ENCODE data around the gene SKIC8. TPM values are rescaled to one million over a fixed set of nuclear protein-coding genes. Genes with fewer than 3 reads are reported as not detected.

The SKIC8 gene
- 58.9 and 83.6 TPM in 2 replicates for total RNA-seq

DNA sequence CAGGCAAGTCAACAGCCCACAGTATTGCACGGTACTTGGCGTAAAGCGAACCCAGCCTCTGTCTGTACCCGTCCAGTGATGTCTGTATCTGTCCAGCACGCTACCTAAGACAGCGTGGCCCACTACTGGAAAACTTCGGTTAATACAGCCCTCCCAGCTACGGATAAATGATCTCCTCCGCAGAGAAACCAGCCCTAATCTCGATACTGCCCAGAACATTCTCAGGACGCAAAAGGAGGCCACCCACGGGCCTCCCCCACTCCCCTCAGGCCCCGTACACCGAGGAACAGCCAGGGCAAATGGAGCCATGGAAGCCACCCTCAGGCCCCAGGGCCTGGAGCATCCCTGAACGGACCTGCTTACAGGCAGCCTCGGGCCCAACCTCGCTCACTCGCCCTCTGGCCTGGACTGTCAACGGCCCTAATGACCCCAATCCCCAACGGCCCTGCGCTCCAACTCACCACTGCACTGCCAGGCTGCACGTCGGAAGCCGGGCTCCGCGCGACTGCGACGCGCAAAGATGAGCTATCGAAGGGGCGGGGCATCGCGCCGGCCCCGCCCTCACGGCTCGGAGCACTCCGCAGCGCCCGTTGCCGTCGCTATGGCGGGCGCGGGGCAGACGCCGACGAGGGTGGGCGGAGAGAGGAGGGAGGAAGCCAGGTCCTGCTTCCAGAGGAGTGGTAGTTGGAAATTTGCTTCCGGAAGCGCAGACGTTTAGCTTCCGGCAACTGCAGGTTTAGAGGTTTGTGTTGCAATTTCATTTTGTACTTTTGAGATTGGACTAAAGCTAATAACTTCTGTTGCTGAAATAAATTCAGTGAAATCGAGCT lies at the start of gene SKIC8:
Gene SKIC8 (minus strand): TSS at position 509 of the 830 bp plus-strand sequence. CDS start 3,923 bp downstream, outside the sequence.

DNA sequence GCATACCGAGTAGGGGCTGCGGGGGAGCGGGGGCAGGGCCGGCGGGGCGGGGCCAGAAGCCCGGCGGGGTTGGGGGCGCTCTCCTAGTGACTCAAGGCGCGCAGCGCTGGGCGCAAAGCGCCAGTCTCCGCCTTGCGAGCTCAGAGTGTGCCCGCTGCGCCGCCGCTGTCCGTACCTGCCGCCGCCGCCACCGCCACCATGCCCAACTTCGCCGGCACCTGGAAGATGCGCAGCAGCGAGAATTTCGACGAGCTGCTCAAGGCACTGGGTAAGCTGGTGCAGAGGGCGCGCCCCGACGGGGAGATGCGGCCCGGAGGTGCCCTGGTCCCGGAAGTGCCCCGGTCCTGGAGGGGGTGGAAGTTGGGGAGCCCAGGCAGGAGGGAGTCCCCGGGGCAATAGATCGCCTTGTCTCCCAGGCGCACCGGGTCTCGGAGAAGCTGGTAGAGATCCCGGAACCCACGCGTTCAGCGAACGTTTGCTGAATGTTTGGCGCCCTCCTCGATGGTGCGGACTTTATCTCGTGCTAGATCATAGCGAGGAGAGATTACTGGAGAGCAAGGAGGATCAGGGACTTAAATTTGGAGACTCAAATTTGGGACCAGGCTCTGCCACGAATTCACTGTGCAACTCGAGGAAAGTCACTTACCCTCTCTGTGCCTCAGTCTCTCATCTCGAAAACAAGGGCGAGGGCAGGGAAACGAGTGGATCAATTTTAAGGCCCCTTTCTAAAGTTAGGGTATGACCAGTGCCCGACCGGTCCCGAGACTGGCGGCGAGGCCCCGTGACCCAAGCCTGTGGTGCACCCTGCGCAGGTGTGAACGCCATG lies 41.0 kb upstream of the SKIC8 start, which contains the start of gene CRABP1:
Gene CRABP1 (plus strand): TSS at position 123 of the 826 bp plus-strand sequence. CDS start 76 bp downstream, at position 199.

DNA sequence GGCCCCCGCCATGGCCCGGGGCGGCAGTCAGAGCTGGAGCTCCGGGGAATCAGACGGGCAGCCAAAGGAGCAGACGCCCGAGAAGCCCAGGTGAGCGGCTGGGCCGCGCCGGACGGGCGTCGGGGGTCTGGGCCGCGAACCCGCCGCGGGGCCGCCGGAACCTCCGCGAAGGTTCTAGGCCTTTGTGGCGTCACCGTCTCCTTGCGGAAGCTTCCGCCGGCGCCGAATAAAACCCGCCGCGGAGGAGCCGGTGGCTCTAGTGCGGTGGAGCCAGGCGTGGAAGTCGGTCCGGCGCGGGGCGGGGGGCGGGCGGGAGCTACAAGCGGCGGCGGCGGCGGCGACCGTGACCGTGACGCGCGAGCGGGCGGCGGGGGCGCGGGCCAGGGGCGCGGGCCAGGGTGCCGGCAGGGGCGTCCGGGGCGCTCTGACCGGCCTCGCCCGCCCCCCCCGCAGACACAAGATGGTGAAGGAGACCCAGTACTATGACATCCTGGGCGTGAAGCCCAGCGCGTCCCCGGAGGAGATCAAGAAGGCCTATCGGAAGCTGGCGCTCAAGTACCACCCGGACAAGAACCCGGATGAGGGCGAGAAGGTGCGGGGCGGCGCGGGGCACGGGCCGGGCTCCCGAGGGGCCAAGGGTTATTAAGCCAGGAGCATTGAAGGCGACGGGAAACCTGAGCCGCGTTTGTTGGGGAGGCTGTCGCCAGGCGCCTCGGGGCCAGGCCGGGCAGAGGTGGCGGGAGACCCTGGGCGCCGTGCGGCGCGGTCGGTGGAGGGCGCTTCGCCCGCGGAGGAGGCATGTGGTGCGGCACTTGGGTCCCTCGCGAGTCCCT lies 34.9 kb downstream of the SKIC8 start, which contains the start of gene DNAJA4:
Gene DNAJA4 (plus strand): TSS at position 259 of the 833 bp plus-strand sequence. CDS start 202 bp downstream, at position 461.

DNA sequence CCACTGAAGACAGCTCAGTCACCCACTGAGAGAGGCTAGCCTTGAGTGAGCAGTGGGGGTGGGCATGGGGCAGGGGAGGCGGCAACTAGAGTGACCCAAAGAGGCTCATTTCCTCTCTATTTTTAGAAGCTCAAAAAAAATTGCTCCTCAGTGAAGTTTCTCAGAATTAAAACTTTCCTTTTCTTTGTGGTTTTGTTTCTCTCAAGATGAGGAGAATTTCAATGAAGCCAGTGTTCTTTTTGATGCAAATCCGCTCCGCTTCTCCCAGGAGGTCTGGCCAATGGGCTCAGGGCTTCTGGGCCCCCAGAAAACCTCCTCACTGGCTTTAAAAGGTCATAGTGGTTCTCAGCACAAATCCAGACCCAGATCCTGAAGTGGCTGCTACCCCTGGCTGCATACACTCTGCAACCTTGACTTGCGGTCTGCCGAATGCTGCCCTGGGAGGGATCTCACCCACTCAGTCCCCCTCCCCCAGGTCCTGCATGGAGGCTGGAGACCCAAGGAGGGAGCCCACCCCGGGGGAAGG lies 64.8 kb downstream of the SKIC8 start, which contains the start of gene ACSBG1:
Gene ACSBG1 (minus strand): TSS at position 51 of the 526 bp plus-strand sequence. CDS start 64 bp downstream, outside the sequence.

Other genes starting within 250 kb of the SKIC8 start
- gene TBC1D2B, start 221.9 kb downstream of the SKIC8 start, total RNA-seq = 13.3 and 19.0 TPM in 2 replicates
- gene SH2D7, start 207.0 kb downstream of the SKIC8 start, total RNA-seq = not detected in 2 replicates
- gene CIB2, start 168.2 kb downstream of the SKIC8 start, total RNA-seq = 9.7 and 15.2 TPM in 2 replicates
- gene IDH3A, start 150.2 kb downstream of the SKIC8 start, total RNA-seq = 33.5 and 73.3 TPM in 2 replicates
- not detected in 2 replicates for gene ACSBG1, start 65.0 kb downstream of the SKIC8 start, total RNA-seq
- 2.2 and 3.2 TPM in 2 replicates for gene DNAJA4, start 35.0 kb downstream of the SKIC8 start, total RNA-seq
- gene CRABP1, start 40.7 kb upstream of the SKIC8 start, total RNA-seq = not detected in 2 replicates
- gene IREB2, start 138.6 kb upstream of the SKIC8 start, total RNA-seq = 7.6 and 8.2 TPM in 2 replicates
- gene HYKK, start 208.0 kb upstream of the SKIC8 start, total RNA-seq = 3.8 and 4.1 TPM in 2 replicates
- gene PSMA4, start 240.8 kb upstream of the SKIC8 start, total RNA-seq = 199 and 338 TPM in 2 replicates

All from hair follicular keratinocyte (primary cell).